Keratinocyte (primary cell): ENCODE data around the gene CALML3.

Experiments used
- CTCF ChIP-seq, 3 experiments: IDR thresholded peaks in 1 of 3; conservative IDR thresholded peaks in 1 of 3; optimal IDR thresholded peaks in 1 of 3; 2 replicates in 2 of 3; 3 replicates in 1 of 3; pipeline versions ENCODE3 to v1.5.1; 2011; ENCODE audit warnings: low read length in 3 of 3, mild to moderate bottlenecking in 3 of 3, moderate library complexity in 2 of 3, control low read depth in 1 of 3, inconsistent platforms in 1 of 3; ENCODE audit not compliant: insufficient read depth in 2 of 3; ENCODE audit errors: extremely low read depth in 1 of 3
- EZH2 ChIP-seq: IDR thresholded peaks from one replicate; pipeline ENCODE4 v1.6.1; 2012; ENCODE audit warnings: inconsistent platforms, mild to moderate bottlenecking, low read length, moderate library complexity

- TF ChIP-seq EZH2 (no peak), CTCF (optimal IDR thresholded peaks at IDR 0.05 in 1 of 3, IDR thresholded peaks at IDR 0.05 in 1 of 3, conservative IDR thresholded peaks at IDR 0.05 in 1 of 3; ENCODE audit: extremely low read depth in 1 of 3, insufficient read depth in 2 of 3, low read length in 3 of 3) (no peak)
Observed at GRCh38 chr10:5496261-5497250, 28.2 kb upstream of the CALML3 start.
